ENCODE results near the gene EDC4.

EDC4 gene

DNA sequence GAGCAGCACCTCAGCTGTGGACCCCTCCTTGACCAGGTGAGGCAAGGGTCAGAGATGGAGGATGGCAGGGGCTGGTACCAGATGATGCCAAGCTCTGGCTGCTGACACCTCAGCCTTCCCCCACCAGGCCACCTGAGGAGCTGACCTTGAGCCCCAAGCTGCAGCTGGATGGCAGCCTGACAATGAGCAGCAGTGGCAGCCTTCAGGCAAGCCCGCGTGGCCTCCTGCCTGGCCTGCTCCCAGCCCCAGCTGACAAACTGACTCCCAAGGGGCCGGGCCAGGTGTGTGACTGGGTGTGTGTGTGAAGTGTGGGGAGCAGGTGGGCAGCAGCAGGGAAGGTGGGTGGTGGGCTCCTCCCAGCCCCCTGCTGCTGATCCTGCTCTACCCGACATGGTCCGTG lies 7.1 kb downstream of the EDC4 start:
- no peak for DNase-seq (ENCODE audit: low spot score)

DNA sequence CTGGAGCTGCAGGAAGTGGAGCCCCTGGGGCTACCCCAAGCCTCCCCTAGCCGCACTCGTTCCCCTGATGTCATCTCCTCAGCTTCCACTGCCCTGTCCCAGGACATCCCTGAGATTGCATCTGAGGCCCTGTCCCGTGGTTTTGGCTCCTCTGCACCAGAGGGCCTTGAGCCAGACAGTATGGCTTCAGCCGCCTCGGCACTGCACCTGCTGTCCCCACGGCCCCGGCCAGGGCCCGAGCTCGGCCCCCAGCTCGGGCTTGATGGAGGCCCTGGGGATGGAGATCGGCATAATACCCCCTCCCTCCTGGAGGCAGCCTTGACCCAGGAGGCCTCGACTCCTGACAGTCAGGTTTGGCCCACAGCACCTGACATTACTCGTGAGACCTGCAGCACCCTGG lies 7.7 kb downstream of the EDC4 start:
- no peak for DNase-seq (ENCODE audit: low spot score)

DNA sequence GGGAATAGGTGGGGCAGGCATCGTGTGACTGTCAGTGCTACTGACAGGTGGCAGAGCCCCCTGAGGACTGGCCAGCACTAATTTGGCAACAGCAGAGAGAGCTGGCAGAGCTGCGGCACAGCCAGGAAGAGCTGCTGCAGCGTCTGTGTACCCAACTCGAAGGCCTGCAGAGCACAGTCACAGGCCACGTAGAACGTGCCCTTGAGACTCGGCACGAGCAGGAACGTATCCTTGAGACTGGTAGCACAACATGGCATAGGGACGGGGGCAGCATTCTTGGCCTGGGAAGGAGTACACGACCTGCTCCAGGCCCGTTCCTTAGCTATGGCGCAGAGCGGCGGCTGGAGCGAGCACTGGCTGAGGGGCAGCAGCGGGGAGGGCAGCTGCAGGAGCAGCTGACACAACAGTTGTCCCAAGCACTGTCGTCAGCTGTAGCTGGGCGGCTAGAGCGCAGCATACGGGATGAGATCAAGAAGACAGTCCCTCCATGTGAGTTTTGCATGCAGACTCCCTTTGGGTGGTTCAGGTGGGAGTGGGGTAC lies 8.8 kb downstream of the EDC4 start:
- DNase-seq (ENCODE audit: low spot score): no peak

DNA sequence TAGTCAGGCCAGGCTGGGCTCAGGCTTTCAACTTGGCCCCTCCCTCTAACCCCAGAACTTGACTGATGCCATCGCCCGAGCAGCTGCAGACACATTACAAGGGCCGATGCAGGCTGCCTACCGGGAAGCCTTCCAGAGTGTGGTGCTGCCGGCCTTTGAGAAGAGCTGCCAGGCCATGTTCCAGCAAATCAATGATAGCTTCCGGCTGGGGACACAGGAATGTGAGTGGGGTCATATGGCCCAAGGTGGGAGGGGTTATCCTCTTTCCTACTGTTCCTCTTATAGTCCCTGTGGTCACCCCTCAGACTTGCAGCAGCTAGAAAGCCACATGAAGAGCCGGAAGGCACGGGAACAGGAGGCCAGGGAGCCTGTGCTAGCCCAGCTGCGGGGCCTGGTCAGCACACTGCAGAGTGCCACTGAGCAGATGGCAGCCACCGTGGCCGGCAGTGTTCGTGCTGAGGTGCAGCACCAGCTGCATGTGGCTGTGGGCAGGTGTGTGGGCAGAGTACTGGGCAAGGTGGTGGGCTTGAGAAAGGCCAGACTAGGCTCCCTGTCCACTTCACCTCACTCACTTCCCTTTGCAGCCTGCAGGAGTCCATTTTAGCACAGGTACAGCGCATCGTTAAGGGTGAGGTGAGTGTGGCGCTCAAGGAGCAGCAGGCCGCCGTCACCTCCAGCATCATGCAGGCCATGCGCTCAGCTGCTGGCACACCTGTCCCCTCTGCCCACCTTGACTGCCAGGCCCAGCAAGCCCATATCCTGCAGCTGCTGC lies 9.7 kb downstream of the EDC4 start:
- DNase-seq (ENCODE audit: low spot score): no peak

DNA sequence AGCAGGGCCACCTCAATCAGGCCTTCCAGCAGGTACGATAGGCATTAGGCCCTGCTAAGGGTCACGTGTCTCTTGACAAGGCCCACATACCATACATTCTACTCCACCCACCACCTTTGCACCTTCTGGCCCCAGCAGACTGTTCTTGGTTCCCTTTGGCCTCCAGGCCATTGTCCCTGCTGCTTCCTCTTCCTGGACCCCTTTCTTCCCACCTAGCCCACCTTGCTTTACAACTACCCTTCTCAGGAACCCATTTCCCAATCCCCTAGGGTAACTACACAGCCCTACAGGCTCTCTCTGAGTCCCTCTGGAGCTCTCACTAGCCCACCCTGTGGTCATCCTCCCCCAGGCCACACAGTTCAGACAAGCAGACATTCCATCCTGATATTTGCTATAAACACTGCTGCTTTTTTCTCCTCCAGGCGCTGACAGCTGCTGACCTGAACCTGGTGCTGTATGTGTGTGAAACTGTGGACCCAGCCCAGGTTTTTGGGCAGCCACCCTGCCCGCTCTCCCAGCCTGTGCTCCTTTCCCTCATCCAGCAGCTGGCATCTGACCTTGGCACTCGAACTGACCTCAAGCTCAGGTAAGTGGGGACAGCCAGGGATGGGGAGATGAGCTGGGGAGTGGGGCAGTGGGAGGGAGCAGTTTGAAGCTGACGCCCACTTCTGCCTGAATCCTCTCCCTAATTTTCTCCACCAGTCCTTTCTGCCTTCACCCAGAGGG lies 10.5 kb downstream of the EDC4 start:
- DNase-seq (ENCODE audit: low spot score): peak; percentile 52

DNA sequence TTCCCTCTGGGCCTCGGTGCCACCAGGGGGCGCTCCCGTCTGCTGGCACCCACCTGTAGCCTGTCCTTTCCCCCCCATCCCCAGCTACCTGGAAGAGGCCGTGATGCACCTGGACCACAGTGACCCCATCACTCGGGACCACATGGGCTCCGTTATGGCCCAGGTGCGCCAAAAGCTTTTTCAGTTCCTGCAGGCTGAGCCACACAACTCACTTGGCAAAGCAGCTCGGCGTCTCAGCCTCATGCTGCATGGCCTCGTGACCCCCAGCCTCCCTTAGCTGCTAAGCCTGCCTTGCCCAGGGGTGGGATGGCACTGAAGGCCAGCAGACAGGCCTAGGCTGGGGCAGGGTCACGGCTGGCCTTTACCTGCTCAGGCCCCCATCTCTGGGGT lies 11.0 kb downstream of the EDC4 start:
- no peak for DNase-seq (ENCODE audit: low spot score)

DNA sequence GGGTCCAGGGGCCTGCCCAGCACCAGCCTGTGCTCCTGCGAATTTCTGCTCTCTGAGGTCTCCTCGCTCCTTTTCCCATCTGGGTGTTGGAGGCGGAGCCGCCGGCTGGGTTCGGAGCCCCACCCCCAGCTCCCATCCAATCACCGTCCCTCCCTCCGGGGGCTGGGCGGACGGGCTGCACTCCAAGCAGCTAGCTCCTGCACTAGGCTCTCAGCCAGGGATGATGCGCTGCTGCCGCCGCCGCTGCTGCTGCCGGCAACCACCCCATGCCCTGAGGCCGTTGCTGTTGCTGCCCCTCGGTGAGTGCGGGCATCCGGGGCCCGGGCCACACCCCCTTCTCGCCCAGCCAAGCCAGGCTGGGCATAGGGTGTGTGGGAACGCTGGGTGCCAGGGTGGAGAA lies 11.8 kb downstream of the EDC4 start, which contains the start of gene NRN1L:
Gene NRN1L (plus strand): TSS at position 202 of the 400 bp plus-strand sequence. CDS start 19 bp downstream, at position 221.
- DNase-seq (ENCODE audit: low spot score): no peak

DNA sequence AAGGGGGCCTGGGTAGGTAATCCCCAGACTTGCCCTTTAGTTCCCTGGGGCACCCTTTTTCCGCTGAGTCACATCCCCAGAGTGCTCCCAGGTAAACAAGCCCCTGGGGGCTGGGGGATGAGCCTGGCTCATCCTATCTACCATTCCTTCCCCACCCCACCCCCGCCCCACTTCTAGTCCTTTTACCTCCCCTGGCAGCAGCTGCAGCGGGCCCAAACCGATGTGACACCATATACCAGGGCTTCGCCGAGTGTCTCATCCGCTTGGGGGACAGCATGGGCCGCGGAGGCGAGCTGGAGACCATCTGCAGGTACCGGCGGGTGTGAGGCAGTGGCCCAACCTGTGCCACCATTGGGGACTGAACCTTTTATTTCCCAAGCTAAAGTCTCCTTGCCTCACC lies 12.7 kb downstream of the EDC4 start:
- no peak for DNase-seq (ENCODE audit: low spot score)

DNA sequence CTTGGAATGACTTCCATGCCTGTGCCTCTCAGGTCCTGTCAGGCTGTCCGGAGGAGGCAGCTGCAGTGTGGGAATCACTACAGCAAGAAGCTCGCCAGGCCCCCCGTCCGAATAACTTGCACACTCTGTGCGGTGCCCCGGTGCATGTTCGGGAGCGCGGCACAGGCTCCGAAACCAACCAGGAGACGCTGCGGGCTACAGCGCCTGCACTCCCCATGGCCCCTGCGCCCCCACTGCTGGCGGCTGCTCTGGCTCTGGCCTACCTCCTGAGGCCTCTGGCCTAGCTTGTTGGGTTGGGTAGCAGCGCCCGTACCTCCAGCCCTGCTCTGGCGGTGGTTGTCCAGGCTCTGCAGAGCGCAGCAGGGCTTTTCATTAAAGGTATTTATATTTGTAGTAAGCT lies 13.1 kb downstream of the EDC4 start:
- DNase-seq (ENCODE audit: low spot score): no peak

DNA sequence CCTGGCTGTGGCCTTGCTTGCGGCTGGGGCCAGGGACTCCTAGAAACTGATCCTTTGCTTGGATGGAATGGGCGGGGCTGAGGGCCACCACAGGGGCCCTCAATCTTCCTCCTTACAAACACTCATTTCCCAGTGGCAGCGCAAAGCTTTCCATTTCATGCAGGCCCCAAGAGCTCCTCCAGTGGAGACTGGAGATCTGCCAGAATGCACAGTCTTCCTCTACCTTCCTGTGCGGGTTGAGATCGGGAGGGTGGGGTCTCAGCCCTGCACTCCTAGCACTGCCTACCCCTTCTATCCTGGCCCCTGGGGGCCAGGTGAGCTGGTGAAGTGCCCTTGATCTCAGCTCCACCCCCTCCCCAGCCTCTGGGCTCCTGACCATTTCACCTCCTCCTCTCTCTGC lies 13.5 kb downstream of the EDC4 start:
- DNase-seq (ENCODE audit: low spot score): no peak

DNA sequence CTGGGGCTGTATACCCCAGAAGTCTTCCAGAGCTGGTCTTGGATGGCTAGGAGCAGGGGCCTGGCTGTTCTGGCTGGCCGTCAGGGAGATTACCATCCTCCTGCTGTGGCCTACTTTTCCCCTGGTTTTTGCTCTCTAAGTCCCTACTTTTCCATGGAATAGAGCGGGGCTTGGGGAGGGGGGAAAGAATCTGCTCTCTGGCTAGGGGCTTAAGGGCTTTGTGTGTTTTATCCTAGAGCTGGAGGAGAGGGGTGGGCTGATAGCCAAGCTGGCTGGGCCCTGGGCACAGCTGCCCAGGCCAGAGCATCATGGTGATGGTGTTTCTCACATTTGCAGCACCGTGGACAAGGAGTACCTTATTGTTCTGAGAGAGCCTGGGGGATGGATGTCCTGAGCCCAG lies 15.5 kb downstream of the EDC4 start:
- DNase-seq (ENCODE audit: low spot score): no peak

DNA sequence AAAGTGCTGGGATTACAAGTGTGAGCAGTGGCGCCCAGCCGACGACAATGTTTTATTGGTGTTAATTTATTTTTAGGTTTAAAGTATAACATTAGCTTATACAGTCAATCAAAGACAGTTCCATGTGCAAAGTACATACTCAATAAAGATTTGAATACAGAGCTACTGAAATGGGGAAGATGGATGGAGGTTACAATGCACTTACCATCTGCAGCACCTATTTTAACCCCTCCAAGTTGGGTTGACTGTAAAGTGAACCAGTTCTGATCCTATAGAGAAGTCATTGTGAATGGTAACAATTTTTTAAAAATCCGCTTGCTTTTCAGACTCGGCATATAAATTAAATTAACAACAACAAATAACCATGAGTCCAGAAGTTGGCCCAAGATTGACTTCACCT lies 19.5 kb downstream of the EDC4 start:
- DNase-seq (ENCODE audit: low spot score): no peak

DNA sequence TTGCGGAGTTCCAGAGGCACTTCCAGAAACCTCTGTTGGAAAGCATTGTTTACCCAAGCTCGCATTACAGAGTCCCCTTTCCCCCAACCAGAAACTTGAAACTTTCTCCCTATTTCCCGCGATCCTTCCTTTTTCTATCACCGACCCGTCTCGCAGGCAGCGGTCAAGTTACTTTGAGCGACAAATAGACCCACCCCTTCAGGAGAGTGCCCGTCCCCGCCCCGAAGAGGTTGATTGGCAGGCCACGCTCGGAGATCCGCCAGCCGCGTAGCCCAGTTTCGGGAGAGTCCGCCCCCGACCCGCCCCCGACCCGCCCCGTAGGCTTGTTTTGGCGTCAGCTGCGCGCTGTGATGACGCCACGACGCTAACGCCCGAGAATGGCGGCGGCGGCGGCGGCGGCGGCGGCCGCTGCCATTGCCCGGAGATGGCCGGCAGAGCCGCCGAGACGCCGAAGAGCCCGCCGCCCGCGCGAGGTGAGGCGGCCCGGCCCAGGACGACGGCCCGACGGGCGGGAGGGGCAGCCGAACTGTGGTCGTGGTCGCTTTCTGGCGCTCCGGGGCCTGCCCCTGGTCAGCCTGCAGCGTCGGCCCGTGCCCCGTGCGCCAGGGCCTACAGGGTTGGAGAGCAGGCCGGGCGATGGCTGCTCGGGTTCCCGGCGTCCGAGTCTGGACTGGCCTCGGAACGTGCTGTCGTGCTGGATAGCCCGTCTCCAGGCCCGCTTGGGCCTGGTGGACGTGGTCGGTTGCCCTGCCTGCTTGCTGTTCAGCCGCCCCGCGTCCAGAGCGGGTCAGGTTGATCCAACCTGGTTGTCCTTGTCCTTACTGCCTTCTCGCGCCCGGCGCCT lies 20.3 kb downstream of the EDC4 start, which contains the start of gene PSKH1:
Gene PSKH1 (plus strand): TSS at position 356 of the 844 bp plus-strand sequence. CDS start 15,496 bp downstream, outside the sequence.
- peak; percentile 97 for DNase-seq (ENCODE audit: low spot score)

DNA sequence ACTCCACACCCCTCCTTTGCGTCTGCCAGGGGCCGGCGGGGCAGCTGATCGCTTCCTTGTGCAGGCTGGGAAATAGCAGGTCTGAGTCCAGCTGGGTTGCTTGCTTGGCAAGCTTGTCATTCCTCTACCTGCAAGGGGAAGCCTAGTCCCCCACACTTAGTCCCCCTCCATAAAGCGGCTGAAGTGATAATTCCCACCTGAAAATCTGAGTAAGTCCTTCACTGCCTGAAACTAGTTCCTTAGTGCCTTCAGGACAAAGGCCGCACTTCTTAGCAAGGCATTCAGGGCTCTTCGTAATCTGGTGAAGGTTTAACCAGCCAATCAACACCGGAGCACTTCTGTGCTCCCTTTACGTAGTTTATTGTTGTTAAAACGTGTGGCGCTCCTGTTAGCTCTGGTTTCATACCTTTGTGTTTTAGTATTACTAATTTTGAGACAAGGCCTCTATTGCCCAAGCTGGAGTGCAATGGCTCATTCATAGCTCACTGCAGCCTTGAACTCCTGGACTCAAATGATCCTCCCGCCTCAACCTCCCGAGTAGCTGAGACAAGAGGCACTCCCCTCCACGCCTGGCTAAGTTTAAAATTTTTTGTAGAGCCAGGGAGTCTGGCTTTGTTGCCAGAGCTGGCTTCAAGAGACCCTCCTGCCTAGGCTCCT lies 21.0 kb downstream of the EDC4 start:
- no peak for DNase-seq (ENCODE audit: low spot score)

DNA sequence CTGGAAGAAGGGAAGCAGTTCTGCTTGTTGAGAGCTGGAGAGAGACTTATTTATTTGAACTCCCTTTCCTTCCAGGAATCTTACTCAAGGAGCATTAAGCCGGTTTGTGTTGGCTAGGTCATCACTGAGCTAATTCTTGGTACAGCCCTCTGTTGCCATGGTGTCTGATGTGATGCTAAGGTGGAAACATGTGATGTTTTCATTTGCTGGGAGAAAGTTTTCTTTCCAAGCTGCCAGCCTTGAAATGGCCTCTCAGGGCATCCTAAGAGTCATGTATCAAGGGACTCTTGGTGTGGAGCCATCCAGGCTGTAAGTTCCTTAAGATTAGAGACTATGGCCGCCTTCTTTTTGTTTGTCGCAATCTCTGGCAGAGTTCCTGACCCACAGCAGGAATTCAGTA lies 24.4 kb downstream of the EDC4 start:
- DNase-seq (ENCODE audit: low spot score): peak; percentile 20

DNA sequence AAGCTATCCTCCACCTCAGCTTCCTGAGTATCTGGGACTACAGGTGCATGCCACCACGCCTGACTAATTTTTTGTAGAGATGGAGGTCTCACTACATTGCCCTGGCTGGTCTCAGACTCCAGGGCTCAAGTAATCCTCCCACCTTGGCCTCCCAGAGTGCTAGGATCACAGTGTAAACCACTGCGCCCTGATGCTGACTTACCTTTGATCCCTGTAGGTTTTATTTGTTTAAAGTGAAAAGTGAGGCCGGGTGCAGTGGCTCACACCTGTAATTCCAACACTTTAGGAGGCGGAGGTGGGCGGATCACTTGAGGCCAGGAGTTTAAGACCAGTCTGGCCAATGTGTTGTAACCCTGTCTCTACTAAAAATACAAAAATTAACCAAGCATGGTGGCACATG lies 28.9 kb downstream of the EDC4 start:
- DNase-seq (ENCODE audit: low spot score): no peak

DNA sequence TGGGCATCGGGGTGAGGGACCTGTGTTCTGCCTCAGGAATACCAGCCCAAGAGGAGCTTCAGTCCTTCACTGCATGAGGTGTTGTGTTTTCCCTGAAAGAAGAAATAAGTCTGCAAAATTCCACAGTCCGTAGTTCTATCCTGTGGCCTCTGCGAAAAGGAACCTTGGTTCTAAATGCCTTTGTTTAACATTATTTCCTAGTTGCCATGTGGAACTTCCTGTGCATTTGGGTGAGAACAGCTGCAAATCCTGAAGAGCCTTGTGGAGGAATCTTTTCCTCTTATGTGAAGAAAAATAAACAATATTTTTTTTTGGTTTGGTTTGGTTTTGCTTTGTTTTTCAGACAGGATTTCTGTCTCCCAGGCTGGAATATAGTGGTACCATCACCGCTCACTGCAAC lies 30.0 kb downstream of the EDC4 start:
- no peak for DNase-seq (ENCODE audit: low spot score)

DNA sequence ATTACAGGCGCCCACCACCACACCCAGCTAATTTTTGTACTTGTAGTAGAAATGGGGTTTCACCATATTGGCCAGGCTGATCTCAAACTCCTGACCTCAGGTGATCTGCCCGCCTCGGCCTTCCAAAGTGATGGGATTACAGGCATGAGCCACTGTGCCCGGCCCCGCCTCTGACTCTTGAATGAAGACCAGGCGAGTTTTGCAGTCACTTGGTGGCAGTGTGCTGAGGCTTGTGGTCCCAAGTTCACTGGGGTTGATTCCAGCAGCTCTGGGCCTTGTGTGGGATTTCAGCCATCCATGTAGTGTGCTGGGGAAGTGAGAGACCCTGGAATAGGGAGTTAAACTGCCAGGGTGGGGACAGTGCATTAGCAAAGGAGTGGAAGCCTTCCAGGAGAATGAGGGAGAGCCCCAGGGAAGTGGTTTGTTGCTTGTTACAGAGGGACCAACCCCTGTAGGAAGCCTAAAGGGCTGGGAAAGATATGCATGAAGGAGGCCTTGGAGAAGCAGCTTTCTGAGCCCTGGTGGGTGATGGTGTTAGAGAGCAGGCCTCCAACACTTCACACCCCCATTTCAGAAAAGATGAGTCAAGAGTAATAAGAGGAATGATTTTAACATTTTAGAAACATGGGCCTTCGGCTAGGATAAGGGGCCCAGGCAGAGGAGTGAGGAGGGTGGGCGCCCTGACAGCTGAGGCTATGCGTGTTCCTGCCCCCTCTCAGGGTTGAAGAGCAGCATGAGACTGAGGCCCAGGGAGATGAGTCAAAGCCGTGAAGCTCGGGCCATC lies 34.7 kb downstream of the EDC4 start:
- no peak for DNase-seq (ENCODE audit: low spot score)

DNA sequence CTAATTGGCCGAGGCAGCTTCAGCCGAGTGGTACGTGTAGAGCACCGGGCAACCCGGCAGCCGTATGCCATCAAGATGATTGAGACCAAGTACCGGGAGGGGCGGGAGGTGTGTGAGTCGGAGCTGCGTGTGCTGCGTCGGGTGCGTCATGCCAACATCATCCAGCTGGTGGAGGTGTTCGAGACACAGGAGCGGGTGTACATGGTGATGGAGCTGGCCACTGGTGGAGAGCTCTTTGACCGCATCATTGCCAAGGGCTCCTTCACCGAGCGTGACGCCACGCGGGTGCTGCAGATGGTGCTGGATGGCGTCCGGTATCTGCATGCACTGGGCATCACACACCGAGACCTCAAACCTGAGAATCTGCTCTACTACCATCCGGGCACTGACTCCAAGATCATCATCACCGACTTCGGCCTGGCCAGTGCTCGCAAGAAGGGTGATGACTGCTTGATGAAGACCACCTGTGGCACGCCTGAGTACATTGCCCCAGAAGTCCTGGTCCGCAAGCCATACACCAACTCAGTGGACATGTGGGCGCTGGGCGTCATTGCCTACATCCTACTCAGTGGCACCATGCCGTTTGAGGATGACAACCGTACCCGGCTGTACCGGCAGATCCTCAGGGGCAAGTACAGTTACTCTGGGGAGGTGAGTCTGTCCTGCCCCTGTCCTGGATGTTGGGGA lies 36.3 kb downstream of the EDC4 start:
- DNase-seq (ENCODE audit: low spot score): no peak

DNA sequence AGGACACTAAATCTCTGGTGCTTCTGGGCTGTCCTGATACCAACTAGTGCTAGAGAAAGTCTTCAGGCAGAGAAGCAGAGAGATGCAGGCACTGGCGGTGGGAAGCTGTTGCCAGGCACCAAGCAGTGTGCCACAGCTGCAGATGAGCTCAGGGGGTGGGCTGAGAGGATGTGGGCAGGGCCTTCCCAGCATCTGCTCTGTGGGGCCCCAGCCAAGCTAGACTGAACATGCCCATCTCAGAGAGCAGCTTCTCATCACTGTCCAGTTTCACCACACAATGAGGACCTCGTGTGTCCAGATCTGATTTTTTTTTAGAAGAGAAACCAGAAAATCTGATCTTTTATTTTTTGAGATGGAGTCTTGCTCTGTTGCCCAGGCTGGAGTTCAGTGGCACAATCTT lies 37.3 kb downstream of the EDC4 start:
- DNase-seq (ENCODE audit: low spot score): no peak

All from RKO (cell line).